IgD-negative memory B cell (primary cell): ENCODE results near the gene RETREG1. TPM values are rescaled to one million over a fixed set of nuclear protein-coding genes. Genes with fewer than 3 reads are reported as not detected.
"Not testable (repeated sequence)": the region's sequence is repeated elsewhere in the genome, so short reads cannot be mapped to it uniquely, and the experiment has no call there.

Source experiments
- H3K27ac Mint-ChIP-seq, 3 donors: one replicate each; pipeline ENCODE4 v1.8.0; 2020 to 2022; ENCODE audit warnings: mild to moderate bottlenecking in 3 of 3, mixed read lengths in 3 of 3, moderate library complexity in 1 of 3
- H3K27me3 Mint-ChIP-seq: one replicate; pipeline ENCODE4 v1.8.0; 2021; ENCODE audit warnings: mixed read lengths
- H3K36me3 Mint-ChIP-seq: one replicate; pipeline ENCODE4 v1.8.0; 2020; ENCODE audit warnings: mild to moderate bottlenecking, mixed read lengths
- H3K4me1 Mint-ChIP-seq, 3 donors: one replicate each; pipeline ENCODE4 v1.8.0; 2020 to 2022; ENCODE audit warnings: mixed read lengths in 3 of 3, mild to moderate bottlenecking in 1 of 3
- H3K4me3 Mint-ChIP-seq, 4 donors: one replicate each; pipeline ENCODE4 v1.8.0; 2020 to 2022; ENCODE audit warnings: mild to moderate bottlenecking in 4 of 4, mixed read lengths in 4 of 4, moderate library complexity in 3 of 4
- H3K9me3 Mint-ChIP-seq, 3 donors: one replicate each; pipeline ENCODE4 v1.8.0; 2020 to 2021; ENCODE audit warnings: mixed read lengths in 3 of 3, mild to moderate bottlenecking in 1 of 3
- polyA plus RNA-seq: library from polyadenylated mRNA; unstranded; fragments of 300-500 nt; fragmentation: Illumina TruSeq; gene quantifications from one replicate; pipeline ENCODE4 v1.2.3, GENCODE V29; 2021

The RETREG1 gene
- polyA plus RNA-seq, 1 donor from 2014 or later = 9.3 TPM

DNA sequence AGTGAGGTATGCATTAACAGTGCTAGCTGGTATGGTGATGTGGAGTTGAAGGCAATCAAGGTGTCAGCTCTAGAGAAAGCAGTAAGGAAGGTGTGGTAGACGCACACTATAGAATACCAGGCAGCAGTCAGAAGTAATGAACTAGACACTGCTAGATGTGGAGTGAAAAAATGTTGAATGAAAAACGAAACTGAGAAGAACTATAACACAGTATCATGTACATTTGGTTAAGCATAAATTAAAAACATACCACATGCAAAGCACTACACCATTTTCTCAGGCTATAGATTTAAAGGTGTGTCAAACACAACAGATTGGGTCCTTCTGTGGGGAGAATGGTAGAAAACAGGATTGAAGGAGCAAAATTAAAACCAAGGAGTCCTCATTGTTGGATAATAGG, 166.6 kb downstream of the RETREG1 start:
- Mint-ChIP-seq H3K4me3 (no peak overlapping the region), H3K27me3 (no peaks in the 10 kb centered on the region), H3K9me3 (no peaks in the 10 kb centered on the region), H3K4me1 (peaks cover 0 to 6% (median 3%) of the 10 kb centered on the region in 3 donors), H3K27ac (peak overlapping the region in 1 of 3 donors; percentile 7), H3K36me3 (peaks cover 20% of the 10 kb centered on the region)

DNA sequence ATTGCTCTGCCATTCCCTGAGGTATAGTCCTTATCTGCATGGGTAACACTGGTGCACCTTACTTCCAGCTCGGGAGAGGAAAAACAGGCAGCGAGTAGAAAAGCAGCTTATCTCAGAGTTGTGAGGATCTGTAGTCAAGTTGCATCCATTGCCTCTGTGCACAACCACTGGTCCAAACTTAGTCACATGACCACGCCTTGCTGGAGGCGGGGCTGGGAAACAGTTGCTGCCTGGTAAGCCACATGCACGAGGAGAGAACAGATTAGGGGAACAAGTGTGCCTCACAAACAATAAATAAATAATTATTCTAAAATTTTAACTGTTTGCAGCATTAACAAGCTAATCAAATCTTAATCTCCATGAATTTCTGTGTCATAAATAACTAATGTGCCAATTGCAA, 169.8 kb downstream of the RETREG1 start:
- Mint-ChIP-seq H3K36me3 (peaks cover 17% of the 10 kb centered on the region), H3K4me3 (no peak overlapping the region), H3K4me1 (peaks cover 0 to 1% (median 0%) of the 10 kb centered on the region in 3 donors), H3K27me3 (no peaks in the 10 kb centered on the region), H3K9me3 (no peaks in the 10 kb centered on the region), H3K27ac (no peak overlapping the region)

GRCh38 chr5:16437977-16438376, 178.8 kb downstream of the RETREG1 start:
- H3K9me3 Mint-ChIP-seq = no peaks in the 10 kb centered on the region
- H3K27me3 Mint-ChIP-seq = no peaks in the 10 kb centered on the region
- H3K27ac Mint-ChIP-seq = no peak overlapping the region
- no peaks in the 10 kb centered on the region for H3K36me3 Mint-ChIP-seq
- H3K4me3 Mint-ChIP-seq = no peak overlapping the region
- H3K4me1 Mint-ChIP-seq = peaks cover 0 to 1% (median 0%) of the 10 kb centered on the region in 3 donors

GRCh38 chr5:16436065-16436682, 180.6 kb downstream of the RETREG1 start:
- H3K9me3 Mint-ChIP-seq, H3K27me3 Mint-ChIP-seq, H3K36me3 Mint-ChIP-seq, H3K4me3 Mint-ChIP-seq, H3K4me1 Mint-ChIP-seq, H3K27ac Mint-ChIP-seq: not testable (repeated sequence)

- peaks cover 0 to 3% (median 0%) of the 10 kb centered on the region in 3 donors for H3K9me3 Mint-ChIP-seq
- no peaks in the 10 kb centered on the region for H3K4me1 Mint-ChIP-seq
- H3K36me3 Mint-ChIP-seq = peaks cover 1% of the 10 kb centered on the region
- no peaks in the 10 kb centered on the region for H3K27me3 Mint-ChIP-seq
- no peak overlapping the region for H3K27ac Mint-ChIP-seq
- no peak overlapping the region for H3K4me3 Mint-ChIP-seq
These were observed 185.3 kb downstream of the RETREG1 start for GRCh38 chr5:16431490-16431889.

DNA sequence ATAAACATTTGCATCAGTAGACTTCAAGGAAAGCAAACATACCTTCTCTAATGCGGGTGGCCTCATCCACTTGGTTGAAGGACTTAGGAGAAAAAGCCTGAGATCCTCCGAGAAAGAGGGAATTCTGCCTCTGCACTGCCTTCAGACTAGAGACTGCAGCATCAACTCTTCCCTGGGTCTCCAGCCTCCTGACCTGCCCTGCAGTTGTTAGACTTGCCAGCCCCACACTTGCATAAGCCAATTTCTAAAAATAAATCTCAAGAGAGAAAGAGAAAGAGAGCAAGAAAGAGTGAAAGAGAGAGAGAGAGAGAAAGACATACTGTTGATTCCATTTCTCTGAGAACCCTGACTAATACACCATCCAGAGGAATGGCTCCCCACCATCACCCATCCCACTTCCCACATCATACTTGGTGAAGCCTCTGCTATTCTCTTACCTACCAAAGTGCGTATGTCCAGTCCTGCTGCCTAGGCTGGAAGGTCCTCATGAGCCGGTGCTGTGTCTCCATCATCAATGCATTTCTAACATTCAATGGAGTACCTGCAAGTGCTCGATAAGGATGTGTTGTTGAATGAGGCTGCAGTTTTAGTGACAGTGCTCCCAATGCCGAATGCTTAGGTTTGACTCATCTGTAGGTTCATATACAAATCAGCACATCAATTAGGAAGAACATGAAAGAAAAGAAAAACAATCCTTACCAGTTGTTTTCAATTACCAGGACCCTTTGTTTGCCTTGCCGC, 186.3 kb downstream of the RETREG1 start:
- no peak overlapping the region for H3K4me3 Mint-ChIP-seq

DNA sequence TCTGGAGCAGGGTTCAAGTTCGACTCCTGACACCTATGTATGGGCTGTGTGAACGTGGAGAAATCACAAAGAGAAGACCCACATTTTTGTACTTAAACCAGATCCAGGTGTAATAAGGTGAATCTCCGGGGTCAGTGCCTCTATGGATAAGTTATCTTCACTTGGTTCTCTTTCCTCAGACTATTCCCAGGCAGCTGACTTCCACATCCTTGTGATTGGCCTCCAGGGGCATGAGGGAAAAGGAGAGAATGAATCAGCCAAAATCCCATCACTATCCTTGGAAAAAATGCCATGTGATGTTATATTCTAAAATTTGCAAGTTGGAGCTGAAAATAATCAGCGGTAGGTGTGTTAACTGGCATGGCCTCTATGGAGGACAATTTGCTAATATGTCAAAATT, 188.4 kb downstream of the RETREG1 start:
- Mint-ChIP-seq H3K9me3 (peaks cover 0 to 3% (median 0%) of the 10 kb centered on the region in 3 donors), H3K27me3 (no peaks in the 10 kb centered on the region), H3K4me1 (no peaks in the 10 kb centered on the region), H3K27ac (no peak overlapping the region), H3K4me3 (no peak overlapping the region), H3K36me3 (peaks cover 1% of the 10 kb centered on the region)

More for the DNA sequence above, 186.3 kb downstream of the RETREG1 start:
- Mint-ChIP-seq H3K9me3 (peaks cover 0 to 3% (median 0%) of the 10 kb centered on the region in 3 donors), H3K36me3 (peaks cover 1% of the 10 kb centered on the region), H3K4me1 (no peaks in the 10 kb centered on the region), H3K27ac (no peak overlapping the region), H3K27me3 (no peaks in the 10 kb centered on the region)

GRCh38 chr5:16427587-16427986, 189.2 kb downstream of the RETREG1 start:
- Mint-ChIP-seq H3K36me3 (peaks cover 1% of the 10 kb centered on the region), H3K27me3 (peaks cover 2% of the 10 kb centered on the region), H3K27ac (no peak overlapping the region), H3K4me1 (no peaks in the 10 kb centered on the region), H3K4me3 (no peak overlapping the region), H3K9me3 (peaks cover 0 to 3% (median 0%) of the 10 kb centered on the region in 3 donors)

Other genes with a start within 250 kb of the RETREG1 start
- gene ZNF622, start 151.2 kb downstream of the RETREG1 start, polyA plus RNA-seq = 63.7 TPM